Osteocyte (in vitro differentiated cells): ENCODE data around the gene VWA5B1. TPM values are rescaled to one million over a fixed set of nuclear protein-coding genes. Genes with fewer than 3 reads are reported as not detected.

Source experiments
- DNase-seq: peaks from one replicate; pipeline ENCODE4 v3.0.0; 2021; ENCODE audit warnings: mixed read lengths; ENCODE audit not compliant: unreplicated experiment; ENCODE audit errors: extremely low spot score
- H3K27ac Mint-ChIP-seq: one replicate; pipeline ENCODE4 v1.8.0; 2021; ENCODE audit warnings: mild to moderate bottlenecking, mixed read lengths; ENCODE audit not compliant: unreplicated experiment
- H3K27me3 Mint-ChIP-seq: one replicate; pipeline ENCODE4 v1.8.0; 2021; ENCODE audit warnings: mixed read lengths; ENCODE audit not compliant: unreplicated experiment
- H3K36me3 Mint-ChIP-seq: one replicate; pipeline ENCODE4 v1.8.0; 2021; ENCODE audit warnings: mixed read lengths; ENCODE audit not compliant: unreplicated experiment
- H3K4me1 Mint-ChIP-seq: one replicate; pipeline ENCODE4 v1.8.0; 2021; ENCODE audit warnings: mixed read lengths; ENCODE audit not compliant: unreplicated experiment
- H3K4me3 Mint-ChIP-seq: one replicate; pipeline ENCODE4 v1.8.0; 2021; ENCODE audit warnings: mild to moderate bottlenecking, moderate library complexity, mixed read lengths; ENCODE audit not compliant: unreplicated experiment
- H3K9me3 Mint-ChIP-seq: one replicate; pipeline ENCODE4 v1.8.0; 2021; ENCODE audit warnings: mixed read lengths; ENCODE audit not compliant: unreplicated experiment
- total RNA-seq: library from RNA; stranded (reverse); gene quantifications from 2 replicates; pipeline ENCODE4 v1.2.1, GENCODE V29; 2021
- TF ChIP-seq, protein P1 (sequence below): fragments of 200-600 bp; sonication (generic); IDR thresholded peaks from 2 replicates; pipeline ENCODE4 v1.5.0; 2021; ENCODE audit warnings: antibody characterized with exemption, mild to moderate bottlenecking, moderate library complexity

The VWA5B1 gene
- total RNA-seq, 1 donor from 2014 or later, result not detected

- Mint-ChIP-seq H3K36me3 (no peaks in the 10 kb centered on the region), H3K27me3 (peaks cover 8% of the 10 kb centered on the region), H3K27ac (no peak overlapping the region), H3K9me3 (no peaks in the 10 kb centered on the region), H3K4me3 (no peak overlapping the region), H3K4me1 (no peaks in the 10 kb centered on the region)
- TF ChIP-seq, protein P1, sequence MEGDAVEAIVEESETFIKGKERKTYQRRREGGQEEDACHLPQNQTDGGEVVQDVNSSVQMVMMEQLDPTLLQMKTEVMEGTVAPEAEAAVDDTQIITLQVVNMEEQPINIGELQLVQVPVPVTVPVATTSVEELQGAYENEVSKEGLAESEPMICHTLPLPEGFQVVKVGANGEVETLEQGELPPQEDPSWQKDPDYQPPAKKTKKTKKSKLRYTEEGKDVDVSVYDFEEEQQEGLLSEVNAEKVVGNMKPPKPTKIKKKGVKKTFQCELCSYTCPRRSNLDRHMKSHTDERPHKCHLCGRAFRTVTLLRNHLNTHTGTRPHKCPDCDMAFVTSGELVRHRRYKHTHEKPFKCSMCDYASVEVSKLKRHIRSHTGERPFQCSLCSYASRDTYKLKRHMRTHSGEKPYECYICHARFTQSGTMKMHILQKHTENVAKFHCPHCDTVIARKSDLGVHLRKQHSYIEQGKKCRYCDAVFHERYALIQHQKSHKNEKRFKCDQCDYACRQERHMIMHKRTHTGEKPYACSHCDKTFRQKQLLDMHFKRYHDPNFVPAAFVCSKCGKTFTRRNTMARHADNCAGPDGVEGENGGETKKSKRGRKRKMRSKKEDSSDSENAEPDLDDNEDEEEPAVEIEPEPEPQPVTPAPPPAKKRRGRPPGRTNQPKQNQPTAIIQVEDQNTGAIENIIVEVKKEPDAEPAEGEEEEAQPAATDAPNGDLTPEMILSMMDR, result no peak
- no peak for DNase-seq
Observed at GRCh38 chr1:20252587-20252986, 38.1 kb upstream of the VWA5B1 start.

DNA sequence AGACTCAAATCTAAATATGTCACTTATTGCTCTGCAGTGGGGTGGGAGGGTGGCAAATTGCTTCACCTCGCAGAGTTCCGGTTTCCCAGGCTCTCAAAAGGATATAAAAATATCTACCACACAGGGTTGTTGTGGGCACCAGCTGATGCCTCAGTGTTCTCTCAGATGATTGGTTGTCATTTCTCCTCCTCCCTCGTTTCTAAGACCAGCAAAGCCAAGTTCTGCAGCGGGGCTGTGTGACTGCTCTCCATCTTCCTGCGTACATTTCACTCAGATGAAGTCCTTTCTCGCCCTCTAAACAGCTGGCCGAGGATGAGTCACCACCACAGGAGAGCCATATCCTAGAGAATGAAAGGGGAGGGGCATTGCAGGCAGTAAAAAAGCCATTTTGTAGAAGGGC is 35.0 kb upstream of the VWA5B1 start:
- H3K27me3 Mint-ChIP-seq, result peaks cover 3% of the 10 kb centered on the region

DNA sequence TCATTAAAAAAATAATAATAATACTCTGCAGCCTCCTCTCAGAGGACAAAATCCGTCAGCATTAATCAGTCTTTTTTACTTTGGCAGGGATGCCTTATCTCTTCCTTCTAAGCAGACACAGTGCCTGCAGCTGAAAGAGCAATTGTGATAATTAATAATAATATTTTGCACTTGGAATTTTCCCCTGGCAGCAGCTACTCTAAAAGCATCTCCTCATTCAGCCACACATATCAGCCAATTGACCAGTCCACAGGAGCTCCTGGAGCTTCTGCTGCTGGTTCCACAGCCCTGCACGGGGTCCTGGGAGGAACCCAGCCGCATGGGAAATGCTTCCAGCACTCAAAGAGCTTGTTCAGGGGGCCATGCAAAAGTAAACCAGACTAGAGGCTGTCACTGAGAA is 31.0 kb upstream of the VWA5B1 start:
- H3K4me1 Mint-ChIP-seq, result no peaks in the 10 kb centered on the region
- no peak for DNase-seq
- no peak overlapping the region for H3K4me3 Mint-ChIP-seq
- H3K9me3 Mint-ChIP-seq, result no peaks in the 10 kb centered on the region
- H3K36me3 Mint-ChIP-seq, result no peaks in the 10 kb centered on the region
- TF ChIP-seq, protein P1, result no peak
- peaks cover 9% of the 10 kb centered on the region for H3K27me3 Mint-ChIP-seq
- no peak overlapping the region for H3K27ac Mint-ChIP-seq

More for the DNA sequence above, 35.0 kb upstream of the VWA5B1 start:
- TF ChIP-seq, protein P1, result no peak
- no peaks in the 10 kb centered on the region for H3K4me1 Mint-ChIP-seq
- H3K9me3 Mint-ChIP-seq, result no peaks in the 10 kb centered on the region
- no peak overlapping the region for H3K4me3 Mint-ChIP-seq
- no peak for DNase-seq
- H3K36me3 Mint-ChIP-seq, result no peaks in the 10 kb centered on the region
- H3K27ac Mint-ChIP-seq, result no peak overlapping the region

DNA sequence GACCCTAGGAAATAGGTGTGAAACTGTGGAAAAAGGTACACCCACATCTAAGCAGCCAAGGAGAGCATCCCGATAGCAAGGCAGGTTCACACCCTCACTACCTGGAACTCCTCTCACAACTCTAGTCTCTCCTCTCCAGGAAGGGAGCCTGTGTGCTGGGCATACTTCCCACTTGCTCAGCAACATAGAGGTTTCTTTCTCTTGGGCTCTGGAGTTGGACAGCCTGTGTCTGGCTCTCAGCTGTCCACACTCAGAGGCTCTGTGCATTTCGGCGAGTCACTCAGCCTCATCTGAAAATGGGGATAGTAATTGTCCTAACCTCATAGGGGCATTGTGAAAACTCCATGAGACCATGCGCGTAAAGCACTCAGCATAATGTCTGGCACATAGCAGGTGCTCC is 29.6 kb upstream of the VWA5B1 start:
- no peak for DNase-seq
- no peak overlapping the region for H3K27ac Mint-ChIP-seq
- no peak overlapping the region for H3K4me3 Mint-ChIP-seq
- TF ChIP-seq, protein P1, result no peak
- H3K9me3 Mint-ChIP-seq, result no peaks in the 10 kb centered on the region
- H3K4me1 Mint-ChIP-seq, result no peaks in the 10 kb centered on the region
- H3K27me3 Mint-ChIP-seq, result peaks cover 9% of the 10 kb centered on the region
- no peaks in the 10 kb centered on the region for H3K36me3 Mint-ChIP-seq

GRCh38 chr1:20262810-20263534 is 27.7 kb upstream of the VWA5B1 start:
- DNase-seq, result no peak

More at GRCh38 chr1:20262810-20263534, 27.7 kb upstream of the VWA5B1 start:
- H3K4me1 Mint-ChIP-seq, result no peaks in the 10 kb centered on the region
- H3K27me3 Mint-ChIP-seq, result peaks cover 9% of the 10 kb centered on the region
- H3K36me3 Mint-ChIP-seq, result no peaks in the 10 kb centered on the region
- no peaks in the 10 kb centered on the region for H3K9me3 Mint-ChIP-seq
- TF ChIP-seq, protein P1, result no peak
- H3K27ac Mint-ChIP-seq, result no peak overlapping the region
- H3K4me3 Mint-ChIP-seq, result no peak overlapping the region
